HepG2 (cell line): ENCODE results near the gene SLC17A5. TPM values are rescaled to one million over a fixed set of nuclear protein-coding genes. Genes with fewer than 3 reads are reported as not detected.

Source experiments
- ATAC-seq: fragments of 200-7000 bp; cut with Tn5 transposase; 3 replicates; pipeline ENCODE4 v1.9.1; 2020; ENCODE audit warnings: mild to moderate bottlenecking, moderate library complexity
- BruUV-seq: library from RNA; stranded (reverse); fragments of 400-500 nt; replicated peaks from 2 replicates; lab custom pipeline; 2021; lab: Mats Ljungman, UMichigan
- CTCF ChIA-PET: fragments of 300-600 bp; formaldehyde crosslinking; extraction: SDS; loops from one replicate; lab custom pipeline; 2021; ENCODE audit warnings: low total read pairs, inconsistent platforms, low intra/inter-chr PET ratio; lab: Yijun Ruan, JAX
- POLR2A ChIA-PET: fragments of 350-600 bp; sonication (Branson Sonifier 250); formaldehyde crosslinking; loops from one replicate; lab custom pipeline; 2020; ENCODE audit warnings: antibody characterized with exemption, inconsistent platforms; lab: Yijun Ruan, JAX
- DNase-seq: peaks from one replicate; pipeline ENCODE4 v3.0.0-alpha.2; 2015; ENCODE audit warnings: low spot score
- FAIRE-seq: peaks from 3 replicates; lab custom pipeline; 2011; peaks lifted over from hg19 to GRCh38; lab: Jason Lieb, UNC
- H2AFZ ChIP-seq: one replicate; pipeline ENCODE4 v1.6.1; 2011; ENCODE audit warnings: low read length, inconsistent platforms
- H3K27ac ChIP-seq: fragments of 300-600 bp; 3 replicates; pipeline ENCODE4 v1.8.0; 2011; ENCODE audit warnings: mixed run types, mild to moderate bottlenecking, mixed read lengths, low read length, inconsistent platforms; ENCODE audit not compliant: insufficient read depth; ENCODE audit errors: extremely low read length
- H3K27me3 ChIP-seq, 2 experiments: fragments of 200-600 bp in 1 of 2; 2 replicates in 1 of 2; 3 replicates in 1 of 2; pipeline versions ENCODE4 v1.6.0 to v1.8.0; 2011; ENCODE audit warnings: low read length in 2 of 2, mild to moderate bottlenecking in 2 of 2, moderate library complexity in 2 of 2, inconsistent platforms in 1 of 2; ENCODE audit not compliant: insufficient read depth in 2 of 2, control insufficient read depth in 1 of 2
- H3K36me3 ChIP-seq, 2 experiments: fragments of 200-600 bp in 1 of 2; replicated peaks in 1 of 2; 2 replicates in 1 of 2; 3 replicates in 1 of 2; pipeline versions ENCODE4 v1.5.1 to v1.8.0; 2011; ENCODE audit warnings: low read length in 2 of 2, inconsistent platforms in 1 of 2; ENCODE audit not compliant: insufficient read depth in 2 of 2, control insufficient read depth in 1 of 2
- H3K4me1 ChIP-seq: 2 replicates; pipeline ENCODE4 v1.5.1; 2012; ENCODE audit warnings: low read length, inconsistent platforms; ENCODE audit not compliant: insufficient read depth
- H3K4me2 ChIP-seq: 2 replicates; pipeline ENCODE4 v1.6.0; 2011; ENCODE audit warnings: low read depth, low read length, inconsistent platforms
- H3K4me3 ChIP-seq, 3 experiments: fragments of 200-600 bp in 1 of 3; sonication (generic), shearing (Covaris generic) in 1 of 3; replicated peaks in 1 of 3; 2 replicates each; pipeline ENCODE4 v1.5.1; 2011 to 2016; ENCODE audit warnings: low read length in 3 of 3, inconsistent platforms in 2 of 3, low read depth in 2 of 3, mild to moderate bottlenecking in 2 of 3, control low read depth in 1 of 3, mixed read lengths in 1 of 3; ENCODE audit not compliant: insufficient read depth in 1 of 3
- H3K79me2 ChIP-seq: one replicate; pipeline ENCODE4 v1.6.1; 2011; ENCODE audit warnings: low read length, inconsistent platforms; ENCODE audit not compliant: insufficient read depth
- H3K9ac ChIP-seq: 2 replicates; pipeline ENCODE4 v1.6.0; 2011; ENCODE audit warnings: mild to moderate bottlenecking, low read depth, low read length, inconsistent platforms; ENCODE audit not compliant: insufficient read depth
- H3K9me3 ChIP-seq: 2 replicates; pipeline ENCODE4 v1.5.1; 2012; ENCODE audit warnings: mild to moderate bottlenecking, low read length
- H4K20me1 ChIP-seq: 2 replicates; pipeline ENCODE4 v1.6.0; 2011; ENCODE audit warnings: inconsistent platforms, mild to moderate bottlenecking, low read length, moderate library complexity; ENCODE audit not compliant: insufficient read depth
- AKAP8 ChIP-seq: sonication (generic); formaldehyde crosslinking; IDR thresholded peaks from 2 replicates; pipeline ENCODE4 v1.5.1; 2020; ENCODE audit warnings: mild to moderate bottlenecking, missing genetic modification reagents
- FUBP1 ChIP-seq: sonication (generic); formaldehyde crosslinking; IDR thresholded peaks from 2 replicates; pipeline ENCODE4 v1.5.1; 2020; ENCODE audit warnings: missing genetic modification reagents, mild to moderate bottlenecking, borderline replicate concordance
- KIAA2018 ChIP-seq: sonication (generic); formaldehyde crosslinking; IDR thresholded peaks from 2 replicates; pipeline ENCODE4 v1.5.0; 2020; ENCODE audit warnings: mild to moderate bottlenecking, missing genetic modification reagents, borderline replicate concordance
- KLF12 ChIP-seq: sonication (generic); formaldehyde crosslinking; IDR thresholded peaks from 2 replicates; pipeline ENCODE4 v1.4.0; 2020; ENCODE audit warnings: missing genetic modification reagents, borderline replicate concordance
- KMT2A ChIP-seq: sonication (generic); formaldehyde crosslinking; IDR thresholded peaks from 2 replicates; pipeline ENCODE4 v1.4.0; 2020; ENCODE audit warnings: missing genetic modification reagents
- NFYC ChIP-seq: IDR thresholded peaks from 2 replicates; pipeline ENCODE4 v1.6.1; 2016; ENCODE audit warnings: missing genetic modification reagents, missing compliant biosample characterization
- PAWR ChIP-seq: sonication (generic); formaldehyde crosslinking; IDR thresholded peaks from 2 replicates; pipeline ENCODE4 v1.4.0; 2020; ENCODE audit warnings: missing genetic modification reagents, mild to moderate bottlenecking, borderline replicate concordance
- STAG1 ChIP-seq: sonication (generic); formaldehyde crosslinking; IDR thresholded peaks from 2 replicates; pipeline ENCODE4 v1.4.0; 2020; ENCODE audit warnings: missing genetic modification reagents
- ZNF704 ChIP-seq: sonication (generic); formaldehyde crosslinking; IDR thresholded peaks from 2 replicates; pipeline ENCODE4 v1.8.1; 2023; ENCODE audit warnings: mild to moderate bottlenecking, inconsistent platforms, moderate library complexity, missing genetic modification reagents, borderline replicate concordance
- ZNF878 ChIP-seq: sonication (generic); formaldehyde crosslinking; IDR thresholded peaks from 2 replicates; pipeline ENCODE4 v1.8.1; 2023; ENCODE audit warnings: mild to moderate bottlenecking, missing genetic modification reagents, moderate library complexity
- WGBS: methylation state at CpG from one replicate; pipeline ENCODE4 v1.1.6; 2017; ENCODE audit warnings: low lambda C conversion rate; 5-methylcytosine and 5-hydroxymethylcytosine counted together
- in situ Hi-C: cut with HindIII; loops from 2 replicates; pipeline ENCODE4 v1.10.0; 2017; ENCODE audit warnings: low pct_unique_long_range_greater_than_20kb; ENCODE audit not compliant: extremely low pct_ligation_motif_present
- intact Hi-C: fragments of 100-400 bp; cut with micrococcal nuclease; formaldehyde crosslinking; loops from one replicate; pipeline ENCODE4 v1.10.0; 2022; ENCODE audit not compliant: unreplicated experiment
- polyA plus RNA-seq, 8 experiments: library from polyadenylated mRNA; depleted of rRNA in 3 of 8; stranded (reverse) in 7 of 8; unstranded in 1 of 8; fragments of >200 nt; fragmentation: Illumina TruSeq in 4 of 8; extraction: Trizol in 4 of 8; gene quantifications; 2 replicates each; pipeline versions ENCODE4 v1.2.1 to v1.2.3, GENCODE V29; 2011 to 2016; ENCODE audit warnings: low read depth in 4 of 8, missing spikeins in 1 of 8, mixed read lengths in 1 of 8; ENCODE audit not compliant: insufficient read depth in 1 of 8
- total RNA-seq, 5 experiments: library from RNA; depleted of rRNA; stranded (reverse); fragments of >200 nt; fragmentation: Illumina TruSeq; extraction: Trizol; gene quantifications; 2 replicates each; pipeline ENCODE4 v1.2.3, GENCODE V29; 2016; ENCODE audit warnings: low read depth in 1 of 5

SLC17A5 gene
- total and polyA plus RNA-seq, 2 of the 13 experiments (the other 11 are each of a cell fraction or from before 2014, with no cell fraction given): 18.3 to 20.5 TPM

- no peak for DNase-seq
- Histone ChIP-seq H3K9ac (no peak overlapping the region), H3K27me3 (no peaks in the 10 kb centered on the region), H3K36me3 (no peaks in the 10 kb centered on the region), H3K9me3 (no peaks in the 10 kb centered on the region), H3K79me2 (no peaks in the 10 kb centered on the region), H2AFZ (no peak overlapping the region), H3K4me1 (peaks cover 53% of the 10 kb centered on the region), H3K27ac (no peak overlapping the region), H3K4me3 (no peak overlapping the region), H4K20me1 (no peaks in the 10 kb centered on the region), H3K4me2 (no peak overlapping the region)
- ATAC-seq: no peak
- ChIA-PET CTCF (no interaction called here), POLR2A (interaction anchor here (1.0 to 4.4 kb wide), 4 partner anchors 10 to 36 kb away, joined by 3 to 27 read pairs (median 6); partner anchors contain the start of gene EEF1A1)
- intact Hi-C loops: no loop called here
- FAIRE-seq: no peak
- 28% methylated on average over 1 of the region's 1 CpG for WGBS
- in situ Hi-C loops: no loop called here
- BruUV-seq: no TSS peak
- no peak for TF ChIP-seq ZNF878 (CRISPR knock-in tag)
- no peak for TF ChIP-seq ZNF704 (CRISPR knock-in tag)
- TF ChIP-seq PAWR (CRISPR knock-in tag): no peak
- no peak for TF ChIP-seq FUBP1 (CRISPR knock-in tag)
- TF ChIP-seq KIAA2018 (CRISPR knock-in tag): no peak
- no peak for TF ChIP-seq STAG1
- no peak for TF ChIP-seq AKAP8 (CRISPR knock-in tag)
- no peak for TF ChIP-seq NFYC
- no peak for TF ChIP-seq KLF12 (CRISPR knock-in tag)
- no peak for TF ChIP-seq KMT2A (CRISPR knock-in tag)
Observed at GRCh38 chr6:73556836-73557235, 97.0 kb downstream of the SLC17A5 start.
